Lower lobe of right lung (tissue), 2 donors: ENCODE data around the gene ECPAS. TPM values are rescaled to one million over a fixed set of nuclear protein-coding genes. Genes with fewer than 3 reads are reported as not detected.

Experiments
- ATAC-seq, 2 donors: fragments of 200-7000 bp; cut with Tn5 transposase; one replicate each; pipeline ENCODE4 v1.9.1; 2020 to 2022; ENCODE audit warnings: mild to moderate bottlenecking in 2 of 2, moderate library complexity in 2 of 2
- DNase-seq: peaks from one replicate; pipeline ENCODE4 v3.0.0-alpha.2; 2020
- H3K27ac ChIP-seq: fragments of 200-600 bp; one replicate; pipeline ENCODE4 v1.8.0; 2022
- H3K27me3 ChIP-seq: fragments of 200-600 bp; one replicate; pipeline ENCODE4 v1.8.0; 2022; ENCODE audit warnings: low read depth
- H3K36me3 ChIP-seq: fragments of 200-600 bp; one replicate; pipeline ENCODE4 v1.8.0; 2022; ENCODE audit warnings: mild to moderate bottlenecking
- H3K4me1 ChIP-seq: fragments of 200-600 bp; one replicate; pipeline ENCODE4 v1.8.0; 2022
- H3K4me3 ChIP-seq: fragments of 200-600 bp; one replicate; pipeline ENCODE4 v1.8.0; 2022; ENCODE audit warnings: mild to moderate bottlenecking
- H3K9me3 ChIP-seq: fragments of 200-600 bp; one replicate; pipeline ENCODE4 v1.8.0; 2022
- CTCF ChIP-seq: fragments of 200-600 bp; IDR thresholded peaks from one replicate; pipeline ENCODE4 v1.8.0; 2022; ENCODE audit warnings: antibody characterized with exemption, mild to moderate bottlenecking
- intact Hi-C: fragments of 100-400 bp; cut with DNase I; formaldehyde crosslinking; loops from one replicate; pipeline ENCODE4 v1.11.0; 2022
- total RNA-seq: library from RNA; stranded (reverse); fragmentation: NEBNext Ultra II Directional; extraction: Animal tissue kit (Norgen Biotek cat#: 25700); gene quantifications from one replicate; pipeline ENCODE4 v1.2.1, GENCODE V29; 2021
- donor health status: DM: no; HTN: yes; CAD: no; lungs with severe emphysema.

The ECPAS gene
- total RNA-seq, 1 donor from 2014 or later = 97.1 TPM

GRCh38 chr9:111362526-111362925 lies 121.7 kb downstream of the ECPAS start:
- peaks cover 68% of the 10 kb centered on the region for H3K36me3 ChIP-seq
- no peak for TF ChIP-seq CTCF
- intact Hi-C loops = loop anchor here (10.0 kb wide), 1 partner anchor 72 kb away; no protein-coding TSS in a partner anchor

GRCh38 chr9:111360881-111361280 lies 123.3 kb downstream of the ECPAS start:
- peaks cover 53% of the 10 kb centered on the region for H3K36me3 ChIP-seq
- DNase-seq (no peak), ATAC-seq (no peak)
- intact Hi-C loops = loop anchor here (10.0 kb wide), 1 partner anchor 74 kb away; no protein-coding TSS in a partner anchor
- no peak overlapping the region for H3K4me3 ChIP-seq
- TF ChIP-seq CTCF = no peak
- H3K9me3 ChIP-seq = no peaks in the 10 kb centered on the region
- no peaks in the 10 kb centered on the region for H3K27me3 ChIP-seq
- no peak overlapping the region for H3K27ac ChIP-seq
- no peaks in the 10 kb centered on the region for H3K4me1 ChIP-seq

More at GRCh38 chr9:111362526-111362925, 121.7 kb downstream of the ECPAS start:
- Histone ChIP-seq H3K9me3 (no peaks in the 10 kb centered on the region), H3K27me3 (no peaks in the 10 kb centered on the region), H3K4me3 (no peak overlapping the region), H3K27ac (no peak overlapping the region), H3K4me1 (no peaks in the 10 kb centered on the region)
- no peak for ATAC-seq
- DNase-seq = no peak

- no peak for TF ChIP-seq CTCF
These were observed 127.5 kb downstream of the ECPAS start for GRCh38 chr9:111356481-111357244.

GRCh38 chr9:111352545-111352944 lies 131.6 kb downstream of the ECPAS start:
- H3K4me1 ChIP-seq = peaks cover 4% of the 10 kb centered on the region
- ATAC-seq = no peak
- H3K36me3 ChIP-seq = no peaks in the 10 kb centered on the region
- intact Hi-C loops = no loop called here
- no peak overlapping the region for H3K4me3 ChIP-seq
- no peaks in the 10 kb centered on the region for H3K9me3 ChIP-seq
- no peak overlapping the region for H3K27ac ChIP-seq
- DNase-seq = no peak
- H3K27me3 ChIP-seq = no peaks in the 10 kb centered on the region
- TF ChIP-seq CTCF = no peak

More at GRCh38 chr9:111356481-111357244, 127.5 kb downstream of the ECPAS start:
- Histone ChIP-seq H3K4me1 (no peaks in the 10 kb centered on the region), H3K4me3 (no peak overlapping the region), H3K9me3 (no peaks in the 10 kb centered on the region), H3K27me3 (no peaks in the 10 kb centered on the region), H3K36me3 (peaks cover 11% of the 10 kb centered on the region), H3K27ac (no peak overlapping the region)
- peak in 1 of 2 donors; percentile 39 for ATAC-seq
- DNase-seq = no peak
- intact Hi-C loops = no loop called here

GRCh38 chr9:111350556-111350955 lies 133.6 kb downstream of the ECPAS start:
- Histone ChIP-seq H3K27ac (no peak overlapping the region), H3K9me3 (no peaks in the 10 kb centered on the region), H3K4me3 (no peak overlapping the region), H3K36me3 (no peaks in the 10 kb centered on the region), H3K27me3 (no peaks in the 10 kb centered on the region), H3K4me1 (peaks cover 4% of the 10 kb centered on the region)
- TF ChIP-seq CTCF = no peak
- ATAC-seq (no peak), DNase-seq (no peak)
- intact Hi-C loops = no loop called here
